ENCODE data around the gene STK24. TPM values are rescaled to one million over a fixed set of nuclear protein-coding genes. Genes with fewer than 3 reads are reported as not detected.
A peak's percentile ranks its signal among the peaks of the same experiment; 100 is the strongest.

The STK24 gene
- total and polyA plus RNA-seq, 10 of the 15 experiments (the other 5 are each of a cell fraction or from before 2014, with no cell fraction given), result 7.5 to 115 (median 52.9) TPM

DNA sequence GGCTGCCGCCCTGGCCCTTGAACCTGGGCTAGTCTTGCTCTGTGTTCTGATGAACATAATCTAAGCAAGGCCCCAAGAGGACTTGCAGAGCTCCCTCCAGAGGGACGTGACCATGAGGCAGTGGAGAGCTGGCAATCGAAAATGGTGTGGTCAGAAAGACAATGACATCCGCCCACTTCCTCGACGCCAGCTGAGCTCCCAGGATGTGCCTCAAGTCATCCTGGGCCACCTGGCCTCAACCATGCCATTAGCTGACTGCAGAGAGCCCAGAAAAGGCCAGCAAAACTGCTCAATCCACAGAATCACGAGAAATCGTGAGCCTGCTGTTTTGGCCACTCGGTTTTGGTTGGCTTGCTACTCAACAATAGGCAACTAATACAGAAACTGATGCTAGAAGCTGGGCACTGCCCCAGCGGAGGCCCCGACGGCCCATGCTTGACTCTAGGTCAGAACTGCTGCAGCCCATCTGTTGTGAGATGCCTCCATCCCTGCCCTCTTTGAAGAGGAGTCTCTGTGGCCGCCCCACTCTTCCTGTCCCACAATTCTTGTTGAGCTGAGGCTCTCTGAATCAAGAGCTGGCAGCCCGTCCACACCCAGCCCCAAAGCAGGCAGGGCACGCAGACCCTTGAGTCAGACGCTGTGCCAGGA is 53.3 kb downstream of the STK24 start (continued):
- TF ChIP-seq SP1 (IDR thresholded peaks at IDR 0.05; ENCODE audit: low read depth, low read length), result no peak
- TF ChIP-seq, protein P1, sequence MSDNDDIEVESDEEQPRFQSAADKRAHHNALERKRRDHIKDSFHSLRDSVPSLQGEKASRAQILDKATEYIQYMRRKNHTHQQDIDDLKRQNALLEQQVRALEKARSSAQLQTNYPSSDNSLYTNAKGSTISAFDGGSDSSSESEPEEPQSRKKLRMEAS (IDR thresholded peaks at IDR 0.05; ENCODE audit: low read depth, low read length), result peak; percentile 58; the same call in 1 of the 2 replicates
- TF ChIP-seq HSF1 (IDR thresholded peaks at IDR 0.05; ENCODE audit: low read depth, low read length), result no peak
- TF ChIP-seq CHD2 (IDR thresholded peaks at IDR 0.05; ENCODE audit: borderline replicate concordance, low read depth, low read length), result no peak
- TF ChIP-seq POLR2AphosphoS2 (IDR thresholded peaks at IDR 0.05; ENCODE audit: low read depth, low read length), result no peak
- peak; percentile 77; the same call in 1 of the 2 replicates for TF ChIP-seq TCF3 (IDR thresholded peaks at IDR 0.05; ENCODE audit: borderline replicate concordance, insufficient read depth, low read depth, low read length)
- TF ChIP-seq EGR1 (IDR thresholded peaks at IDR 0.05; ENCODE audit: borderline replicate concordance in 1 of 2, low read depth in 2 of 2, low read length in 2 of 2), result peak in 1 of 2 experiments; percentile 51; a peak in 1 of 3 replicates
- TF ChIP-seq MEF2B (IDR thresholded peaks at IDR 0.05; ENCODE audit: partially characterized antibody, poor library complexity, severe bottlenecking), result peak; percentile 20
- TF ChIP-seq SIX5 (IDR thresholded peaks at IDR 0.05; ENCODE audit: low read depth, low read length, severe bottlenecking), result no peak
- TF ChIP-seq YY1 (IDR thresholded peaks at IDR 0.05; ENCODE audit: low read depth, low read length), result no peak
- TF ChIP-seq, protein P2, sequence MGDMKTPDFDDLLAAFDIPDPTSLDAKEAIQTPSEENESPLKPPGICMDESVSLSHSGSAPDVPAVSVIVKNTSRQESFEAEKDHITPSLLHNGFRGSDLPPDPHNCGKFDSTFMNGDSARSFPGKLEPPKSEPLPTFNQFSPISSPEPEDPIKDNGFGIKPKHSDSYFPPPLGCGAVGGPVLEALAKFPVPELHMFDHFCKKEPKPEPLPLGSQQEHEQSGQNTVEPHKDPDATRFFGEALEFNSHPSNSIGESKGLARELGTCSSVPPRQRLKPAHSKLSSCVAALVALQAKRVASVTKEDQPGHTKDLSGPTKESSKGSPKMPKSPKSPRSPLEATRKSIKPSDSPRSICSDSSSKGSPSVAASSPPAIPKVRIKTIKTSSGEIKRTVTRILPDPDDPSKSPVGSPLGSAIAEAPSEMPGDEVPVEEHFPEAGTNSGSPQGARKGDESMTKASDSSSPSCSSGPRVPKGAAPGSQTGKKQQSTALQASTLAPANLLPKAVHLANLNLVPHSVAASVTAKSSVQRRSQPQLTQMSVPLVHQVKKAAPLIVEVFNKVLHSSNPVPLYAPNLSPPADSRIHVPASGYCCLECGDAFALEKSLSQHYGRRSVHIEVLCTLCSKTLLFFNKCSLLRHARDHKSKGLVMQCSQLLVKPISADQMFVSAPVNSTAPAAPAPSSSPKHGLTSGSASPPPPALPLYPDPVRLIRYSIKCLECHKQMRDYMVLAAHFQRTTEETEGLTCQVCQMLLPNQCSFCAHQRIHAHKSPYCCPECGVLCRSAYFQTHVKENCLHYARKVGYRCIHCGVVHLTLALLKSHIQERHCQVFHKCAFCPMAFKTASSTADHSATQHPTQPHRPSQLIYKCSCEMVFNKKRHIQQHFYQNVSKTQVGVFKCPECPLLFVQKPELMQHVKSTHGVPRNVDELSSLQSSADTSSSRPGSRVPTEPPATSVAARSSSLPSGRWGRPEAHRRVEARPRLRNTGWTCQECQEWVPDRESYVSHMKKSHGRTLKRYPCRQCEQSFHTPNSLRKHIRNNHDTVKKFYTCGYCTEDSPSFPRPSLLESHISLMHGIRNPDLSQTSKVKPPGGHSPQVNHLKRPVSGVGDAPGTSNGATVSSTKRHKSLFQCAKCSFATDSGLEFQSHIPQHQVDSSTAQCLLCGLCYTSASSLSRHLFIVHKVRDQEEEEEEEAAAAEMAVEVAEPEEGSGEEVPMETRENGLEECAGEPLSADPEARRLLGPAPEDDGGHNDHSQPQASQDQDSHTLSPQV (IDR thresholded peaks at IDR 0.05), result no peak
- peak in 1 of 2 experiments; percentile 56; a peak in 3 of 4 replicates for TF ChIP-seq IKZF2 (IDR thresholded peaks at IDR 0.05)
- no peak for TF ChIP-seq STAT1 (conservative IDR thresholded peaks at IDR 0.05)
- TF ChIP-seq, protein P3, sequence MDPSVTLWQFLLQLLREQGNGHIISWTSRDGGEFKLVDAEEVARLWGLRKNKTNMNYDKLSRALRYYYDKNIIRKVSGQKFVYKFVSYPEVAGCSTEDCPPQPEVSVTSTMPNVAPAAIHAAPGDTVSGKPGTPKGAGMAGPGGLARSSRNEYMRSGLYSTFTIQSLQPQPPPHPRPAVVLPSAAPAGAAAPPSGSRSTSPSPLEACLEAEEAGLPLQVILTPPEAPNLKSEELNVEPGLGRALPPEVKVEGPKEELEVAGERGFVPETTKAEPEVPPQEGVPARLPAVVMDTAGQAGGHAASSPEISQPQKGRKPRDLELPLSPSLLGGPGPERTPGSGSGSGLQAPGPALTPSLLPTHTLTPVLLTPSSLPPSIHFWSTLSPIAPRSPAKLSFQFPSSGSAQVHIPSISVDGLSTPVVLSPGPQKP (IDR thresholded peaks at IDR 0.05; ENCODE audit: low read depth, low read length), result no peak
- TF ChIP-seq, protein P4, sequence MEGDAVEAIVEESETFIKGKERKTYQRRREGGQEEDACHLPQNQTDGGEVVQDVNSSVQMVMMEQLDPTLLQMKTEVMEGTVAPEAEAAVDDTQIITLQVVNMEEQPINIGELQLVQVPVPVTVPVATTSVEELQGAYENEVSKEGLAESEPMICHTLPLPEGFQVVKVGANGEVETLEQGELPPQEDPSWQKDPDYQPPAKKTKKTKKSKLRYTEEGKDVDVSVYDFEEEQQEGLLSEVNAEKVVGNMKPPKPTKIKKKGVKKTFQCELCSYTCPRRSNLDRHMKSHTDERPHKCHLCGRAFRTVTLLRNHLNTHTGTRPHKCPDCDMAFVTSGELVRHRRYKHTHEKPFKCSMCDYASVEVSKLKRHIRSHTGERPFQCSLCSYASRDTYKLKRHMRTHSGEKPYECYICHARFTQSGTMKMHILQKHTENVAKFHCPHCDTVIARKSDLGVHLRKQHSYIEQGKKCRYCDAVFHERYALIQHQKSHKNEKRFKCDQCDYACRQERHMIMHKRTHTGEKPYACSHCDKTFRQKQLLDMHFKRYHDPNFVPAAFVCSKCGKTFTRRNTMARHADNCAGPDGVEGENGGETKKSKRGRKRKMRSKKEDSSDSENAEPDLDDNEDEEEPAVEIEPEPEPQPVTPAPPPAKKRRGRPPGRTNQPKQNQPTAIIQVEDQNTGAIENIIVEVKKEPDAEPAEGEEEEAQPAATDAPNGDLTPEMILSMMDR (IDR thresholded peaks at IDR 0.05 in 2 of 3, conservative IDR thresholded peaks at IDR 0.05 in 1 of 3; ENCODE audit: control insufficient read depth in 2 of 3, extremely low read depth in 1 of 3, insufficient read depth in 1 of 3, low read depth in 3 of 3, low read length in 3 of 3), result 0 out of 6 replicates have a peak, but pooled peaks of 1 of the 3 experiments have one; percentile 2
- TF ChIP-seq BACH1 (IDR thresholded peaks at IDR 0.05; ENCODE audit: borderline replicate concordance), result no peak
- TF ChIP-seq FOXM1 (IDR thresholded peaks at IDR 0.05; ENCODE audit: low read depth, low read length), result no peak
